ENCODE results near the gene SMIM38.

GRCh38 chr11:69157822-69158231 is 2.1 kb downstream of the SMIM38 start:
- TF ChIP-seq POLR2AphosphoS5 (IDR thresholded peaks at IDR 0.05; ENCODE audit: low read depth, low read length): no peak
- no peak for TF ChIP-seq REST (IDR thresholded peaks at IDR 0.05; ENCODE audit: insufficient read depth in 1 of 2, low read depth in 2 of 2, low read length in 2 of 2)
- TF ChIP-seq TAF1 (IDR thresholded peaks at IDR 0.05; ENCODE audit: borderline replicate concordance, insufficient read depth, low read length): no peak
- TF ChIP-seq SIN3A (IDR thresholded peaks at IDR 0.05; ENCODE audit: borderline replicate concordance, insufficient read depth, low read length): no peak
- TF ChIP-seq FOXP2 (optimal IDR thresholded peaks at IDR 0.05; ENCODE audit: borderline replicate concordance, extremely low read depth, extremely low read length, insufficient read depth): no peak

All from PFSK-1 (cell line).